GM18526 (cell line): ENCODE data around the gene CLIC3.

Source experiments
- POLR2A ChIP-seq: IDR thresholded peaks from 3 replicates; pipeline ENCODE4 v1.6.1; 2011; ENCODE audit not compliant: insufficient read length; ENCODE audit errors: extremely low read depth

Gene CLIC3

GRCh38 chr9:137000177-137000930 lies 4.0 kb upstream of the CLIC3 start:
- no peak for TF ChIP-seq POLR2A

- TF ChIP-seq POLR2A = no peak
Measured at GRCh38 chr9:136997830-136998234, 1.5 kb upstream of the CLIC3 start.

GRCh38 chr9:136997371-136997770 lies 1.0 kb upstream of the CLIC3 start:
- TF ChIP-seq POLR2A = no peak

GRCh38 chr9:136995772-136996311 lies 526 bp downstream of the CLIC3 start:
- TF ChIP-seq POLR2A = no peak

- no peak for TF ChIP-seq POLR2A
Measured at GRCh38 chr9:136995362-136995761, 1.0 kb downstream of the CLIC3 start.

GRCh38 chr9:136994888-136995230 lies 1.5 kb downstream of the CLIC3 start:
- no peak for TF ChIP-seq POLR2A

- no peak for TF ChIP-seq POLR2A
Measured at GRCh38 chr9:136994180-136994887, 2.0 kb downstream of the CLIC3 start.

- TF ChIP-seq POLR2A = no peak
Measured at GRCh38 chr9:136992819-136993369, 3.5 kb downstream of the CLIC3 start.

GRCh38 chr9:136991993-136992818 lies 4.2 kb downstream of the CLIC3 start, which contains the start of gene PAXX:
TSS of gene PAXX (plus strand) at chr9:136992422. CDS start at chr9:136992444, 22 bp downstream.
- TF ChIP-seq POLR2A = peak; percentile 56

- no peak for TF ChIP-seq POLR2A
Measured at GRCh38 chr9:136990242-136990911, 6.0 kb downstream of the CLIC3 start.

- no peak for TF ChIP-seq POLR2A
Measured at GRCh38 chr9:136988872-136989271, 7.5 kb downstream of the CLIC3 start.

GRCh38 chr9:136985853-136986252 lies 10.5 kb downstream of the CLIC3 start:
- TF ChIP-seq POLR2A = no peak

GRCh38 chr9:136985027-136985602 lies 11.3 kb downstream of the CLIC3 start:
- no peak for TF ChIP-seq POLR2A

GRCh38 chr9:136984464-136985026 lies 11.8 kb downstream of the CLIC3 start:
- TF ChIP-seq POLR2A = no peak

- TF ChIP-seq POLR2A = no peak
Measured at GRCh38 chr9:136983656-136984314, 12.6 kb downstream of the CLIC3 start.
